ENCODE measurements around the gene ORMDL2.
A peak's percentile ranks its signal among the peaks of the same experiment; 100 is the strongest.
"Not testable (repeated sequence)": the region's sequence is repeated elsewhere in the genome, so short reads cannot be mapped to it uniquely, and the experiment has no call there.

The ORMDL2 gene

GRCh38 chr12:55828357-55828756, 10.5 kb downstream of the ORMDL2 start:
- DNase-seq (ENCODE audit: low spot score), result no peak

- peak; percentile 18 for DNase-seq (ENCODE audit: low spot score)
Observed at GRCh38 chr12:55829967-55830600, 12.2 kb downstream of the ORMDL2 start.

DNA sequence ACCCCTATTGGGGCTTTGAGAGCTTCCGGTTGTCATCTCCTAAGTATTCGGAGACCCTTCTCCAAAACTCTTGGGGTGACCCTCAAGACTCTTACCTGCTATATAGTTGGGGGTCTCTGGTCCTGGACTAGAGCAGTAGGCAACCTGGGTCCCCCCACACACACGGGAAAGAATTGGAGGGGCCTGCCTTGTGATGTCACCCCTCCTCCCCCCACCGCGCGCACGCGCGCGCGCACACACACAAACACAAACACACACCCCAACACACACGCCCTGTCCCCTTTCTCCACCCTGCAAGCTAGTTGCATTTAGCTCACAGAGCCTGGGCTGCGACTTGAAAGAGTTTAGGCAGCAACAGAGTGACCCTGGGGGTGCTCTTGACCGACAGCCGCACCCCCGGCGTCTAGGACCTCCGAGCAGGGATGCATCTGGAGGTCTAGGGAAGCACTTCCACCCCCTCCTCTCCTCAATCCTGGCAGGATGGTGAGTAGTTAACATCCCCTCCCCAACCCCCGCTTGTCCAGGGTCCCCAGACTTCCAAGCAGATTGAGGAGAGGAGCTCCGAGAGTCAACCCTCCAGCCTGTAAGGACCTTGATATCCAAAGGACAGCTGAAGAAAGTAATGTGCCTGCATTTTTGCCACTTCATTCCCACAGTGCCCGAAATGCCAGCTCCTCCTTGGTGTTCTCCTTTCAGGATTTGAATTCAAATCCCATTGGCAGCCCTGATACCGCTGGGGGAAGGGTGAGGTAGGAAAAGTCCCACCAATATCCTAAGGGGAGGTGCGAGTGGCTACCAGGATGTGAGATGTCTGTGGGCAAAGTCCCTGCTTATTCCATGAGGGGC, 13.0 kb downstream of the ORMDL2 start:
- DNase-seq (ENCODE audit: low spot score), result peak; percentile 53

- DNase-seq (ENCODE audit: low spot score), result no peak
Observed at GRCh38 chr12:55831447-55831815, 13.6 kb downstream of the ORMDL2 start.

DNA sequence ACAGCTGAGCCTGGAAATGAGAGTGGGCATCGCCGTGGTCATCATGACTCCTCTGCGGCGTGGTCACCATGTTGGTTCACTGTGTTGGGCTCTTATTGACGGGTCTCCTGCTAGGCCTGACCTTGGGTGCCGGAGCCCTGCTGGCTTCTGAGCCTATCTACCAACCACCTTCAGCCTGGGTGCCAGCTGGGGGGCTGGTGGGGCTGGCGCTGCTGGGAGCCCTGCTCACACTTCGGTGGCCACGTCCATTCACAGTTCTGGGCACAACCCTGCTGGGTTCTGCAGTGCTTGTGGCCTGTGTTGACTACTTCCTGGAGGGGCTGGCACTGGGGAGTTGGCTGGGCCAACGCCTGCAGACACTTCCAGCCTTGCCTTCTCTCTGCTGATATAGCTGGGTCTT, 15.2 kb downstream of the ORMDL2 start:
- no peak for DNase-seq (ENCODE audit: low spot score)

DNA sequence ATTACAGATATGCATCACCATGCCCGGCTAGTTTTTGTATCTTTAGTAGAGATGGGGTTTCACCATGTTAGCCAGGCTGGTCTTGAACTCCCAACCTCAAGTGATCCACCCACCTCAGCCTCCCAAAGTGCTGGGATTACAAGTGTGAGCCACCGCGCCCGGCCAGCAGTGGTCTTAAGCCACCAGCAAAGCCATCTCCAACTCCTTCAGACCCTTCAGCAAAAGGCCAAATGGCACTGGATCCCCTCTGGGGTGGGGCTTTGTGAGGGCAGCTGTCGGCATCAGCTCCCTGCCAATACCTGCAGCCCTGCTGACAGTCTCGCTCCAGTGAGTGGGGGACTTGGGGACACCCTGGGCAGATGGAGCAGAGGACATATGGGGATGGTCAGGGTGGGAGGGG, 16.6 kb downstream of the ORMDL2 start:
- DNase-seq (ENCODE audit: low spot score), result not testable (repeated sequence)

- no peak for DNase-seq (ENCODE audit: low spot score)
Observed at GRCh38 chr12:55838361-55838760, 20.5 kb downstream of the ORMDL2 start.

- DNase-seq (ENCODE audit: low spot score), result no peak
Observed at GRCh38 chr12:55839345-55840140, 21.7 kb downstream of the ORMDL2 start.

DNA sequence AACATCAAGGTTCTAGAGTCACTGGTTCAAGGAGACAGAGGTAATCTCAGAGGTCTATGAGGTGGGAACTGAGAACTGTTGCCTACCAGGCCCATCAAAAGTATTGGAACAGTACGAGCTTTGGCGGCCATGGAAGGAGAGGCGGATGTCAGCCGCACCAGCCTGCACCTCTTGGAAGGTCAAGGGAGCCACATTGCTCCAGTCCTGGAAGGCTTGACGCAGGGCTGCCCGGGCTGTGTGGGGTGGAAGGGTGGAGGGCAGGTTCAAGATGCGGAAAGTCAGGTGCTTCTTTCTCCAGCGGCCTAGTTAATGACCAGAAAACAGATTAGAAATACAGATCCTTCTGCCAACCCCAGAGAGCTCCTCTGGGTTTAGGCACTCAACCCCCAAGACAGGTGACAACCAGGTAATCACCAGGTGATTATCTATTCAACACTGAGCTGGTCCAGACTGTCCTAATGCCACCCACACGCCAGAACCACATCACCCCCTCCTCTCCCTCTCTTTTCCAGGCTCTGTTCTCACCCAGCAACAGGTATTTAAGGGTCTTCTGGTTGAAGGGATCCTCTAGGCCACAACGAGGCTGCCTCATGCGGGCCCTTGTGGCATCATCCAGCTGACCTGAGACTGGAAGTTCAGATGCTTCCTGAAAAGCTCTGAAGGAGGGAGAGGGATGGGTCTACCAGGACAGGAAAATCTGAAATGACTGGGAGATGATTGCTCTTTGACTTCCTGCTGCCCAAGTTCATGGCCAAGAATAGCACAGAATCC, 22.9 kb downstream of the ORMDL2 start:
- DNase-seq (ENCODE audit: low spot score), result no peak

DNA sequence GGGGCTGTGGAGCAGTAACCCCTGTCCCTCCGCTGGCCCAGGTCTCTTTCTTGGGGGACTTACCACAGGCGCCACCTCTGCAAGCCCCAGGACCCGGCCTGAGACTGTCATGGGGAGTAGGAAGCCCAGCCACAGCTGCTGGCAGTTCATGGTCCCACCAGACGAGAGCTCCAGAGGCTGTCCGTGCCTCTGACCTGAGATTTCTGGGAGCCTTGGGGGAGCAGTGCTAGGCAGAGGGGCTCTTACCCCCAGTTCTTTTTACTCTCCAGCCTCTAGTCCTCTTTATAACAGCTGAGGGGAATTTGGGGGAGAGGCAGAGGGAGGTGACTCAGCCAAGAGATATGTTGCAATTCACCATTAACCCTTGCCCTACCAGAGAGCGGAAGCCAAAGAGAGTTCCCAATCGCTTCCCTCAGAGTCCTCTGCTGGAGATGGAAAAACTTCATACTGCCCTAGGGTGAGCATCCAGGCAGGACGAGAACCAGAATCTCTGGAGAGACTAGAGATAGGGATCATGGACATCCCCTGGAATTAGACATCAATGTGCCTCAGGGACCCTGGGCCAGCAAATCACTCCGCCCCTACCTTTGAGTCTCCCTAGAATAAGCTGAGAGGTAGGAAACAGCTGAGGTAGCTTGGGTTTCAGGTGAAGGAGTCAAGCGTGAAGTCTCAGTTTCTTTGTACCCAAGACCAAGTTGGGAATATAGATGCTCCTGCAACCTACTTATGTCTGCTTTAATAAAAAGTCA, 25.0 kb downstream of the ORMDL2 start, which contains the start of gene MMP19:
Gene MMP19 (minus strand): TSS at position 256 of the 749 bp plus-strand sequence. CDS start 106 bp downstream, at position 150.
- no peak for DNase-seq (ENCODE audit: low spot score)

GRCh38 chr12:55843431-55843830, 25.6 kb downstream of the ORMDL2 start:
- DNase-seq (ENCODE audit: low spot score), result no peak

DNA sequence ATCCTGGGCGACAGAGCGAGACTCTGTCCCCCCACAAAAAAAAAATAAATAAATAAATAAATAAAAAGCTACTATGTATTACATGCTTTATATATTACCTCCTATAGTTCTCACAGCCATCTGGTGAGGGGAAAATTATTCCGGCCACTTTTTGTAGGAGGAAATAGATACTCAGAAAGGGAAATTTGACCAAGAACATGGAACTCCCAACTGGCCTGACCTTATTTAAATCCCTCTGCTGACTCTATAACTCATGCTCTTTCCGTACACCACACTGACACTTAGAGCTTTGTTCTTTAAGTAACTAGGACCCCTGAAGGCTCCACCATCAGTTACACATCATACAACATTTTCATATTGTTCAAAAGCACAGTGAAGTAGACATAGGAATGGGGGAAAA, 27.1 kb downstream of the ORMDL2 start:
- no peak for DNase-seq (ENCODE audit: low spot score)

DNA sequence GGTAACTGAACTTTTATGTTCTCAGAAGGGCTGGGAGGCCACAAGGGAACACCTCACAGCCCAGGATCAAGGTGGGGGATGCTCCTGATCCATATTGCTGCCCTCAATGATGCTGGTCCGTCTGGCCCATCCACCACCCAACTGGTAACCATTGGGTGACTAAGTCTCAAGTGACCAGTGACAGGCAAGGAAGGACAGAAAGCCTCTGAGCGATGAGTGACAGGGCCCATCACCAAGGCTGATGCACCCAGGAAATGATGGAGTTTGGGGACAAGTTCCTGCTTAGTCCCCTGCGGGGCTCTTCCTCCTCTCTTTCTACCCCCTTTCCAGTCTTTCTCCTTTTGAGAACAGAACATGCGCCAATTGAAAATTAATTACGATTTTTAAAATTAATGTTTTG, 27.5 kb downstream of the ORMDL2 start:
- DNase-seq (ENCODE audit: low spot score), result no peak

DNA sequence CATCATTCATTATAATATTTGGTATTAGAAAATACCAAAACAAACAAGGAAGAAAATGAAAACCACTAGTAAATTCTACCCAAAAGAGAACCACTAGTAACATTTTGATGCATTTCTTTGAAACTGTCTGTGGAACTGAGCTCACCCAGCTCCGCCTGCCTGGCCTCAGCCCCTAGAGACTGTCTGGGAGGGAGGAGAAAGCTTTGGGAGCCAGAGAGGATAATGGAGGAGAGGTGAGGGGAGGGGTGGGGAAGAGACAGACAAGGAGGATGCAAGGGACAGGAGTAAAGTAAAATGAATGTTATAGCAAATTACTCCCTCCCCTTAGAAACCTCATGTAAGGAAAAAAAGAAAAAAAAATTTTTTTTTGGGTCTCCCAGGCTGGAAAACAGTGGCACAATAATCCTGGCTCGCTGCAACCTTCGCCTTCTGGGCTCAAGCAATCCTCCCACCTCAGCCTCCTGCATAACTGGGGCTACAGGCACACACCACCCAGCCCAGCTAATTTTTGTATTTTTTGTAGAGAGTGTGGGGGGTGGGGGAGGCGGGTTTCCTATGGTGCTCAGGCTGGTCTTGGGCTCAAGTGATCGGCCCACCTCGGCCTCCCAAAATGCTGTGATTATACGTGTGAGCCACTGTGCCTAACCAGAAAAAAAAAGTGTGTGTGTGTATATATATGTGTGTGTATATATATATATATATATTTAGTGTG, 28.1 kb downstream of the ORMDL2 start:
- no peak for DNase-seq (ENCODE audit: low spot score)

- no peak for DNase-seq (ENCODE audit: low spot score)
Observed at GRCh38 chr12:55847033-55847432, 29.2 kb downstream of the ORMDL2 start.

- peak; percentile 4 for DNase-seq (ENCODE audit: low spot score)
Observed at GRCh38 chr12:55847603-55848291, 29.9 kb downstream of the ORMDL2 start.

DNA sequence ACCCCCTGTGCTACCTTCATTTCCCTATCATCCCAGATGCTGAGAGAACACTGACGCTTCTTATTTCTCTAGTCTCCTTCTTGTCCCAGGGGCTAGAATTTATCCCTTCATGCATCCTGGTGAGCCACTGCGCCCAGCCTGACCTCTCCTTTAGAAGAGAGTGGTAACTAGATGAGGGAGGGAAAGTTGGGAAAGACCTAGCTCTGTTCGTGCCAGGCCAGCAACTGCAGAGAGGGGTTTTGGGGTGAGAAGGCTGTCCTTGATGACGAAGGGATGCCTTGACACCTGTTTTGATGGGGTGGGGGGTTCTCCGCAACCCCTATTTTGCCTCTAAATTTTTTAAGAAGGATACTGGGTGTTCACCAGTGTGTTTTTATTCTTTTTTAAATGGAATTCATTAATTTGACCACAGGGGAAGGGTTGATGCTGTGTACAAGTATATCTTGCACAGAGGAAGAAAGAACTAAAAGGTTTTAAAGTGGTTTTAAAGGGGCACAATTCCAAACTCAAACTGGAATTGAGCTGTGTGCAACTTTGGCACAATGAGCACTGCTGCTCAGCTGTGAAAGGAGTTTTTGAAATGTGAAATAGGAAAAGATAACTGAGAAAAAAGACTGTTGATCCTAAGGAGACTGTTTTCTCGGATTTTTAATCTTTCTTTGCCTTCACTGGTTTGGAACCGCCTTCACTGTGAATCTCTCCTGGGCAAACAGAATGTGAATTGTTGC, 31.9 kb downstream of the ORMDL2 start:
- no peak for DNase-seq (ENCODE audit: low spot score)

GRCh38 chr12:55850401-55850800, 32.6 kb downstream of the ORMDL2 start:
- no peak for DNase-seq (ENCODE audit: low spot score)

DNA sequence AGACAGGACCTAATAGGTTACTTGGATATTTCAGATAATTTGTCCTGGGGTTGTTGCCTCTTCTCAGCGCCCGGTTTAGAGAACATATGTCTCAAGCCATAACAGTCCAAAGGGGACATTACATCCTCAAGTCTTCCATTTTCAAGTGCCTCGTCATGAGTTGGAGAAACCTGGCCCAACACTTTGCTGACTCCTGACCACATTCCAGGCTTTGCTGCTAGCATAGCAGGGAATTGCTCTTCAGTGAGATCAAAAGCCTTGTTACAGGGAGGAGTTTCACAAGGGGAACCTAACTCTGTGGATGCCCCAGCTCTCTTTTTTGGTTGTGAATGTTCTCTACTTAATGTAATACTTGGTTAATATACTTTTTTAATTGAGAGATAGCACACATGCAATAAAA, 33.1 kb downstream of the ORMDL2 start:
- DNase-seq (ENCODE audit: low spot score), result no peak

Measured in CD4-positive, alpha-beta T cell treated with Interleukin-15 for 4 hours (primary cell).